KG1 (cell line): ENCODE results near the gene MAPKAPK3.

Experiments
- DNase-seq: peaks from one replicate; lab custom pipeline; 2025; lab: John Stamatoyannopoulos, UW

The MAPKAPK3 gene

GRCh38 chr3:50689558-50689957, 72.6 kb downstream of the MAPKAPK3 start:
- DNase-seq, result no peak

- DNase-seq, result no peak
Measured at GRCh38 chr3:50695031-50695430, 78.1 kb downstream of the MAPKAPK3 start.

- DNase-seq, result no peak
Measured at GRCh38 chr3:50696276-50696675, 79.3 kb downstream of the MAPKAPK3 start.

GRCh38 chr3:50698269-50698668, 81.3 kb downstream of the MAPKAPK3 start:
- no peak for DNase-seq
